HuH-7 (cell line): Measurements from ENCODE around the gene IQSEC1.

Source experiments
- DNase-seq: peaks from one replicate; pipeline ENCODE4 v3.0.0; 2011; ENCODE audit warnings: low spot score

The IQSEC1 gene

GRCh38 chr3:12999147-13000140, 73.8 kb downstream of the IQSEC1 start:
- peak; percentile 84 for DNase-seq

GRCh38 chr3:12998648-12999047, 74.6 kb downstream of the IQSEC1 start:
- no peak for DNase-seq

DNA sequence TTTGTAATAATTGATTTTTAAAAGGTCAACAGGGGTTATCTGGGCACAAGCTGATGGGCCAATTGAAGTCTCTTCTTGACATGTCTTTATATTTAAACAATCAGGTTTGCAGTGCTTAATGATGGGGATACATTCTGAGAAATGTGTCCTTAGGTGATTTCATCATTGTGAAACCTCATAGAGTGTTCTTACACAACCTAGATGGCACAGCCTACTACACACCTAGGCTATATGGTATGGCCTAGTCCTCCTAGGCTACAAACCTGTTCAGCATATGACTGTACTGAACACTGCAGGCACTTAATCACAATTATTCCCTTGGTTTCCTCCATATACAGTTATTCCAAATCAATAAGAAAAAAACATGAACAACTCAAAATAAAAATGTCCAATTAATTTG, 75.8 kb downstream of the IQSEC1 start:
- no peak for DNase-seq

GRCh38 chr3:12996181-12996506, 77.1 kb downstream of the IQSEC1 start:
- no peak for DNase-seq

- no peak for DNase-seq
Observed at GRCh38 chr3:12995389-12996180, 77.6 kb downstream of the IQSEC1 start.

DNA sequence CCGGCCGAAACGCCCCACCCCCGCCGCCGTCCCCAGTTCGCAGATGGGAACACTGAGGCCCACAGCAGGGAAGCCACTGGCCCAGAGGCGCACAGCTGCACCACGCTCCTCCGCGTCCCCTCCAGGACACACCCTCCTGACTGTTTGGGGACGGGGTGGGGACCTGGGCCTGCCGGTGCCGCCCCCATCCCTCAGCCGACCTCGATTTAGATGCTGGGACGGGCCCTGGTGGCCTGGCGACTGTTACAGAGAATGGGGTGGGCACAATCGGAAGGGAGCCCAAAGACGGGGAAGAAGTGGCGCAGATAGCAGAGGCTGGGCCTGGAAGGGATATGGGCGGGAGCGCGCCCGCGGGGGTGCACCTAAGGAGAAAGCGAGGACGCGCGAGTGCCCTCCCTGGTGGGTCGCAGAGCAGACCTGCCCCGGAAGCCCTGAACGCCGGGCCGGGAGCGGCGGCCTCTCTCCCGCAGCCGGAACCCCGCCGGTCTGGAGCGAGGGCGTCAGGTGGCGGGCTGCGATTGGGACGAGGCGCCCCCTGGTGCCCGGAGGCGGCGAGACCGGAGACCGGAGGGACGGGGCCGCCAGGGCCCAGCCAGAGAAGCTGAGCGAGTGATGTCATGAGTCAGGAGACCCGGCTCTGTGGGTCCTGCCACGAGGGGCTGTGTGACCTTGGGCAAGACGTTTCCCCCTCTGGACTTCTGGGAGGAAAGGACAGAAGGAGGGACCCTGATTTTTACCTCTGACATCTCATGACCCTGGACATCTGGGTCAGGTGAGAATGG, 78.4 kb downstream of the IQSEC1 start:
- peak; percentile 98 for DNase-seq

GRCh38 chr3:12994357-12994606, 78.9 kb downstream of the IQSEC1 start:
- peak; percentile 86 for DNase-seq

DNA sequence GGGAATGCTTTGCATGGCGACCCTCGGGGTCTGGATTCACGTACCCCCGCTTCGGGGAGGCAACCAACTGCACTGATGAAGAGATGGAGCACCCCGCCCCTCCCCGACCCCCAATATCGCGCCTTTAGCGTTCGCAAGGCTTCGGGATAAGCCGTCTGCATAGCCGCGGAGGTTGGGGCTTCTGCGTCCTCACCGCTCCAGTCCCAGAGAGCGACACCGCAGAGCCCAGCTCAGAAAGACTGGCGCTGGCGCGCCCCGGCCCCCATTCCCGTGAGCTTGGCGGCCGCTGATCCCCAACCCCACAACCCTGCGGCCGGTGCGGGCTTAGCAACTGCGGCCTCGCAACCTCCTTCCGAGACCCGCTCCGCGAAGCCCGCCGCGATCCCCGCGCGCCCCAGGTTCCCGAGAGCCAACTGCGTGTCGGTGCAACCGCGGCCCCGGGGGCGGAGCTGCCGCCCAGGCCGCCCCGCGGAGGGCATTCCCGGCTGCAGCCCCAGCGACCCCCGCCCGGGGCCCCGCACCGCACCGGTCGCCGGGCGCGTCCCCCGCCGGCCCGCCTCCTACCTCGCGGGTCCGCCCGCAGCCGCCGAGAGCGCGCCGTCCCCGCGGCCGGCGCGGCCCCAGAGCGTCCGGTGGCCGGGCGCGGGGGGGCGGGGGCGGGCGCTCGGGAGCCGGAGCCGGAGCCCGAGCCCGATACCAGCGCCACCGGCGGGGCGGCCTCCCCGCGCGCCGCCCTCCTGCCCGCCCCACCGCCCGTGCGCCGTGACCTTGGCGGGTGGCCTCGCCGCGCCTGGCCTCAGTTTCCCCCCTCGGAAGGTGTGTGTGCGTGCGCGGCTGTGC, 79.5 kb downstream of the IQSEC1 start:
- DNase-seq, result peak; percentile 60

DNA sequence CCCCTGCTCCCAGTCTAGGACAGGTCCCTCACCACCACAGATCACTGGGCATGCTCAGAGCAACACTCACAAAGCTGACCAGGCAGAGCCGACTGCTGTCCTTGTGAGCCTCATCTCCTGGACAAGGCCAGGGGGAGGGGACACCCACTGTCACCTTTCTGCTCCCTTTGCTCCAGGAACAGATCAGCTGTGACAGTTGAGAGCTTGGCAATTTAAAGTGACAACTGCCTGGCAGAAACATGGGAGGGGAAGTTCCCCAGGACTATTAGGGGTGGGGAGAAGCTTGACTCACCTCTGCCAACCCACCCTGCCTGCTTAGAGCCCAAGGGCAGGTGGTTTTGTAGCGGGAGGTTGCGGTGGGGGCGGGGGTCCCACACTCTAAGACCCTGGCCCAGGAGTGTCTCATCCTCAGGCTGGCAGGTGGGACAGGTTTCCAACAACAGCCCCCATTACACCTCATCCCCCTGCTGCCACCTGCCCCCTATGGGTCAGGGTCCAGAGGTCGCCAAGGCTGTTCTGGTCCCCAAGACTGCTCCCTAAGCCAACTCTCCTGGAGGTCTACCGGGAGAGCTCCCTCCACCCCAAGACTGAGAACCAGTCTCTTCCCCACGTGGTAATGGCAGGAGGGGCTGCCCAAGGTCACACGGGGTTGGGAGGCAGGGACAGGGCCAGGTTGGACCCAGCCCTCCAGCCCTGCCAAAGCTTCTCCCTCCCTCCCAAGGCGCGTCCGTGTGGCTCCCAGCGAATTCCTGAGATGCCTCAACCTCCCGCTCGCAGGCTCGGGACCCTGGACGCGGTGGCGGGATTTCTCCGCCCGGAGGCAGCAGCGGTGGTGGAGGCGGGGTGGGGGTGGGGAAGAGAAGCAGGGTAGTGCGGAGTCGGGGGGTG, 80.4 kb downstream of the IQSEC1 start:
- DNase-seq, result peak; percentile 72

DNA sequence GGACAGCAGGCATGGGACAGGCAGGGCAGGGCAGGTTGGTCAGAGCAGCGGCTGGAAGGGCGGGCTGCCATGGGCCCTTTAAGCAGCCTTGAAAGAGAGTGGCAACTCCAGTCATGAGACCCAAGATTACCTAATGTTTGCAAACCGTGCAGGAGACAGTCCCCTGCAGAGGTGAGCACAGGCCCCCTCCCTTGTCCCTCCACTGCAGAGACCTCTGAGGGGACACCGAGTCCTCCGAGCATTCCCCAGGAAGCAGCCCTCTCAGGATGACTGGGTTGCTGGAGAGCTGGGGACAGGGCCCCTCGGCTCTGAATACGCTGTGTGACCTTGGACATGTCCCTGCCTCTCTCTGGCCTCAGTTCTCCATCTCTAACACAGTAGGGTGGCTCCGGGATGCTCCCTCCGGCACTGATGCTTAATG, 81.4 kb downstream of the IQSEC1 start:
- DNase-seq, result no peak

- no peak for DNase-seq
Observed at GRCh38 chr3:12991481-12991837, 81.8 kb downstream of the IQSEC1 start.

- no peak for DNase-seq
Observed at GRCh38 chr3:12990781-12991480, 82.3 kb downstream of the IQSEC1 start.

DNA sequence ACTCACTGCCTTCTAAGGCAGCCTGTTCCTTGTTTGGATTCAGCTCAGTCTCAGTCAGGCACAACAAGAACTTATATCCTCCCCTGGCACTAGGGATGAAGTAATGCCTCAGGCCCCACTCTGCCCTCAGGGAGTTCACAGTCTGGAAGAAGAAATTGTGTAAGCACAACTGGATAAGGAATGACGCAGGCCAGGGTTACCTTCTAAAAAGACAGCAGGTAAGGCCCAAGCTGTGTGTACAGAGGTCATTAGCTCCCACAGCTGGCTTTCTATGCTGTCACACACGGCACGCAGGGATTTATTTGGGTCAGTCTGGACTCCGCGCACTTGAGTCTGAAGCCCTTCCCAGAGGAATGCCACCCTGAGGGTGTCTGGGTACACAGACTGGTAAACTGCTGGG, 82.9 kb downstream of the IQSEC1 start:
- no peak for DNase-seq

GRCh38 chr3:12988728-12989454, 84.3 kb downstream of the IQSEC1 start:
- no peak for DNase-seq

DNA sequence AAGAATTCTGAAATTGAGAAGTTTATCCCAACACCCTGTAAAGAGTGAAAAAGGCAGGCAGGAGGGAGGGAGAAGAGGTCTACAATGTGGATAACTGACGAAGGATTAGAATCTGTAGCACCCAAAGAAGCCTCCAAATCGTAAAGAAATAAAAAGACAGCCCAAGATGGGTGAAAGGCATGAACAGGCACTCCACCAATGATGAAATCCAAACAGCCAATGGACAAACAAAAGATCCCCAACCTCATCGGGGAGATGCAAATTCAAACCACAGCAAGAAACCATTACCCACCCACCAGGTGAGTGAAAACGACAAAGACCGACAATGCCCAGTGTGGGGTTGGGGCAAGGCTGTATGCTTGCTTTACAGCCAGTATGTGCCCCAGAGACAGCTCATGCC, 85.6 kb downstream of the IQSEC1 start:
- no peak for DNase-seq

DNA sequence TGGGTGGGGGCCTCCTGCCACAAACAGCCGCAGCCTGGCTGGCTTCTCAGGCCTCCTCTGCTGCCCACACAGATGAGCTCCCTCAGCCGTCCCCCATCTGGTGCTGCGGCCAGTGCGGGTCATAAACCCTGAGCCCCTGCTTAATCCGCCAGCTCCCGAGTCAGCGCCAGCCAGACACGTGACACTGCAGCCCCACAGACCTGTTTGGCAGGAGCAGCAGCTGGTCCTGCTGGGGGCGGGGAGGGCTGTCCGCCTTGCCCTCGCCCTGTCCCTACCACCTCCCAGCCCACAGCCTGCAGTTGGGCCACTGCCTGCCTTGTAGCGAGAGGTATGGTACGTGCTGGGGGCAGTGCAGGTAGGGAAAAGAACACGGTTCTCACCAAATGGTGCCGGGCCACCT, 86.2 kb downstream of the IQSEC1 start:
- no peak for DNase-seq

DNA sequence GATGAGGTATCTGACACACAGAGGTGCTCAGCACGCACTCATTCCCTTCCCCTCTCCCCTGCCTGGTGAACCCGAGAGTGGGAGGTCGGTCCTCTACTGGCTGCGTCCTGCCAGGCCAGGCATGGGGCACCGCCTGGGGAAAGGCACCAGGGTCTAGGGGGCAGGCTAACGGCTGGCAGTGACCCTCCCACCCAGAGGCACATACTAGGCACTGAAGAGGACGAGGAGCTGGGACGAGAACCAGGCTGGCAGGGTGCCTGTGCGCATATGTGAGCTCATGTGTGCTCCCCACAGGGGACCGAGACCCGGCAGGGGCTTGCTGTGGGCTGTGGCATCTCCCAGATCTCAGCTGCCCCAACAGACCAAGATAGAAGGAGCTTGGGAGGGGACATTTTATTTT, 86.7 kb downstream of the IQSEC1 start:
- no peak for DNase-seq

- no peak for DNase-seq
Observed at GRCh38 chr3:12986031-12986430, 87.2 kb downstream of the IQSEC1 start.

DNA sequence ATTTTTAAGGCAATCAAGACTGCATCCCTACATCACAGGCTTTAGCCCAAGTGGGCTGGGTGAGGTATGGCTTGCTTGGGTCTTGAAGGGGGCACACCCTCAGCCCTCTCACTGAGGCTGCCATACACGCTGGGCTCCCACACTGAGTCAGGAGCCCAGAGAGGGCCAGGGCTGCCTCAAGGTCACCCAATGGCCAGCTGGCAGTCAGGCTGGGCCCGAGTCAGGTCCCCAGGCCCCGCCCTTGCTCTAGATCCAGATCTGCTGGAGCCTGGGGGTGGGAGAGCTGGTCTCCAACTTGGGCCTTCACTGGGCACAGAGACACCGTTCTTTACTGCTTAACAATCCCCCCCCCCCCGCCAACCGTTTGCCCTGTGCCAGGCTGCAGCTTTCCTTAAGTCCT, 88.1 kb downstream of the IQSEC1 start:
- no peak for DNase-seq
